Fibroblast of pulmonary artery (primary cell): ENCODE data around the gene SLC22A23.

ENCODE experiments used
- DNase-seq: peaks from one replicate; pipeline ENCODE4 v3.0.0-alpha.2; 2010; ENCODE audit warnings: low read depth
- H3K4me3 ChIP-seq: replicated peaks from 2 replicates; pipeline ENCODE4 v1.5.1; 2011; ENCODE audit warnings: low read depth, mild to moderate bottlenecking, control low read depth, low read length, moderate library complexity
- TF ChIP-seq, protein P1 (sequence below): IDR thresholded peaks from 2 replicates; pipeline ENCODE4 v1.5.1; 2011; ENCODE audit warnings: mild to moderate bottlenecking, control low read depth, low read length, inconsistent platforms; ENCODE audit errors: missing control alignments

The SLC22A23 gene

DNA sequence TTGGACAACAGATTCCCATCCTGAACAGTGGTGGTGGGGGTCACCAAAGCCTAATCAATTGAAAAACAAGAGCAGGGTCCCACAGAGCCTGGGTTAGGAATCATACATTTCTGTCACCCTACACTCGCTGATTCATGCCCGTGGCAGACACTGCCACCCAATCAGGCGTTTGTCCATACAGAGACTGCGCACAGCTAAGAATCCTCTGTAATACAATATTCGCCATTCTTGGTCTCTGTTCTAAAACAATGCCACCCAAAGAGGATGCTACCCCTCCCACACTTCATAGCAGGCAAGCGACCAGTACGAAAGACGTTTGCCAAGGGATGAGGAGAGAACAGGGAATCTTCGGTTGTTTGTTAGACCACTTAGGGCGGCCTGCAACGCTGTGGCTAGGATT lies 28.1 kb upstream of the SLC22A23 start:
- no peak overlapping the region for H3K4me3 ChIP-seq
- no peak for DNase-seq
- TF ChIP-seq, protein P1, sequence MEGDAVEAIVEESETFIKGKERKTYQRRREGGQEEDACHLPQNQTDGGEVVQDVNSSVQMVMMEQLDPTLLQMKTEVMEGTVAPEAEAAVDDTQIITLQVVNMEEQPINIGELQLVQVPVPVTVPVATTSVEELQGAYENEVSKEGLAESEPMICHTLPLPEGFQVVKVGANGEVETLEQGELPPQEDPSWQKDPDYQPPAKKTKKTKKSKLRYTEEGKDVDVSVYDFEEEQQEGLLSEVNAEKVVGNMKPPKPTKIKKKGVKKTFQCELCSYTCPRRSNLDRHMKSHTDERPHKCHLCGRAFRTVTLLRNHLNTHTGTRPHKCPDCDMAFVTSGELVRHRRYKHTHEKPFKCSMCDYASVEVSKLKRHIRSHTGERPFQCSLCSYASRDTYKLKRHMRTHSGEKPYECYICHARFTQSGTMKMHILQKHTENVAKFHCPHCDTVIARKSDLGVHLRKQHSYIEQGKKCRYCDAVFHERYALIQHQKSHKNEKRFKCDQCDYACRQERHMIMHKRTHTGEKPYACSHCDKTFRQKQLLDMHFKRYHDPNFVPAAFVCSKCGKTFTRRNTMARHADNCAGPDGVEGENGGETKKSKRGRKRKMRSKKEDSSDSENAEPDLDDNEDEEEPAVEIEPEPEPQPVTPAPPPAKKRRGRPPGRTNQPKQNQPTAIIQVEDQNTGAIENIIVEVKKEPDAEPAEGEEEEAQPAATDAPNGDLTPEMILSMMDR, result no peak

GRCh38 chr6:3484192-3484591 lies 27.3 kb upstream of the SLC22A23 start:
- TF ChIP-seq, protein P1, result no peak
- peak; percentile 63 for DNase-seq
- H3K4me3 ChIP-seq, result no peak overlapping the region

DNA sequence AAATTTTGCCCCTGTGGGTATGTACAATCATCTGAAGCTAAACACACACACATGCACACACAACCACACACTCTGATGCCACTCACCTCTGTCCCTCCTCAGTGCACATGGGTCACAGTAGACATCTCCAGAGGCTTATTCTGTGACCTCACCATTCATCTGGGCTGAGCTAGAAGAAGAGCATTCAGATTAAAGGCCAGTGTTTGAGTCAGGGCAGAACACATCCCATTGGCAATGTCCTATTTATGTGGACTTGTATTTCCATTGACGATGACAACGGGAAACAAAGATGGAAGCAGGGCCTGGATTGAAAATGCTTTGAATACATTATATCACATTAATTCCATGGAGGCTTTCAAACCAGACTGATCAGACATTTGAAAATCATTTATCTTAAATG lies 26.8 kb upstream of the SLC22A23 start:
- H3K4me3 ChIP-seq, result no peak overlapping the region
- TF ChIP-seq, protein P1, result no peak
- no peak for DNase-seq

GRCh38 chr6:3482869-3483268 lies 26.0 kb upstream of the SLC22A23 start:
- no peak for DNase-seq
- TF ChIP-seq, protein P1, result no peak
- H3K4me3 ChIP-seq, result no peak overlapping the region

- no peak overlapping the region for H3K4me3 ChIP-seq
- DNase-seq, result no peak
- TF ChIP-seq, protein P1, result no peak
These were observed 24.8 kb upstream of the SLC22A23 start for GRCh38 chr6:3481640-3482039.

GRCh38 chr6:3480009-3480408 lies 23.2 kb upstream of the SLC22A23 start:
- TF ChIP-seq, protein P1, result no peak
- no peak for DNase-seq
- no peak overlapping the region for H3K4me3 ChIP-seq

DNA sequence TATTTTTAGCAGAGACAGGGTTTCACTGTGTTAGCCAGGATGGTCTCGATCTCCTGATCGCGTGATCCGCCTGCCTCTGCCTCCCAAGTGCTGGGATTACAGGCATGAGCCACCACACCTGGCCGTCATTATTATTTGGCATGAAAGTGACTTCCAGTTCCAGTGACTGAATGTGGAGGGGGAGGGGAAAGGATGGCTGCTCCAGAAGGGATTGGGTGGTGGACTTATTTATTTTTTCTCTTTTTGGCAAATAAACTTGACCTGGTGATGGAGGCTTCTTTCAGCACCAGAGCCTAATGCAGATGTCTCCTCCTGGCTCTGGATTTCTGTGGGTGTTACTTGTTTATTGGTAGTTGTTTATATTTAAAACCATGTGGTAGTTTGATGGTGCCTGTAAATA lies 16.9 kb upstream of the SLC22A23 start:
- no peak for DNase-seq
- no peak overlapping the region for H3K4me3 ChIP-seq
- TF ChIP-seq, protein P1, result no peak
